Astrocyte (in vitro differentiated cells and primary cell): ENCODE measurements around the gene GJA9. TPM values are rescaled to one million over a fixed set of nuclear protein-coding genes. Genes with fewer than 3 reads are reported as not detected.
A peak's percentile ranks its signal among the peaks of the same experiment; 100 is the strongest.

Experiments
- DNase-seq: peaks from one replicate; pipeline ENCODE4 v3.0.0-alpha.2; 2010; ENCODE audit warnings: low read depth
- FAIRE-seq: peaks from 2 replicates; lab custom pipeline; 2011; peaks lifted over from hg19 to GRCh38; lab: Jason Lieb, UNC
- H2AFZ ChIP-seq: 2 replicates; pipeline ENCODE4 v1.6.0; 2012; ENCODE audit warnings: low read depth, low read length, inconsistent platforms
- H3K27ac ChIP-seq: 2 replicates; pipeline ENCODE4 v1.5.1; 2011; ENCODE audit warnings: low read depth, low read length, inconsistent platforms
- H3K27me3 ChIP-seq: 2 replicates; pipeline ENCODE4 v1.6.0; 2011; ENCODE audit warnings: low read length, inconsistent platforms; ENCODE audit not compliant: insufficient read depth
- H3K36me3 ChIP-seq: 2 replicates; pipeline ENCODE4 v1.5.1; 2011; ENCODE audit warnings: low read length, inconsistent platforms; ENCODE audit not compliant: insufficient read depth
- H3K4me1 ChIP-seq: 2 replicates; pipeline ENCODE4 v1.5.1; 2011; ENCODE audit warnings: low read length, inconsistent platforms; ENCODE audit not compliant: insufficient read depth
- H3K4me2 ChIP-seq: 2 replicates; pipeline ENCODE4 v1.6.0; 2012; ENCODE audit warnings: low read length, inconsistent platforms
- H3K4me3 ChIP-seq: 2 replicates; pipeline ENCODE4 v1.5.1; 2011; ENCODE audit warnings: low read depth, mild to moderate bottlenecking, low read length, inconsistent platforms; ENCODE audit not compliant: insufficient read depth
- H3K79me2 ChIP-seq: 2 replicates; pipeline ENCODE4 v1.6.0; 2012; ENCODE audit warnings: mild to moderate bottlenecking, low read length, inconsistent platforms; ENCODE audit not compliant: insufficient read depth
- H3K9ac ChIP-seq: 2 replicates; pipeline ENCODE4 v1.6.0; 2012; ENCODE audit warnings: mild to moderate bottlenecking, low read length, inconsistent platforms
- H3K9me3 ChIP-seq: 2 replicates; pipeline ENCODE4 v1.5.1; 2012; ENCODE audit warnings: low read depth, mild to moderate bottlenecking, low read length, inconsistent platforms; ENCODE audit not compliant: insufficient read depth
- H4K20me1 ChIP-seq: 2 replicates; pipeline ENCODE4 v1.6.0; 2012; ENCODE audit warnings: low read length, inconsistent platforms; ENCODE audit not compliant: insufficient read depth
- H3K27ac Mint-ChIP-seq: one replicate; pipeline ENCODE4 v1.8.0; 2021; ENCODE audit warnings: mild to moderate bottlenecking, mixed read lengths; ENCODE audit not compliant: unreplicated experiment
- H3K27me3 Mint-ChIP-seq: one replicate; pipeline ENCODE4 v1.8.0; 2021; ENCODE audit warnings: low read depth, mixed read lengths; ENCODE audit not compliant: unreplicated experiment
- H3K36me3 Mint-ChIP-seq: one replicate; pipeline ENCODE4 v1.8.0; 2021; ENCODE audit warnings: low read depth, mixed read lengths; ENCODE audit not compliant: unreplicated experiment
- H3K4me1 Mint-ChIP-seq: one replicate; pipeline ENCODE4 v1.8.0; 2021; ENCODE audit warnings: low read depth, mixed read lengths; ENCODE audit not compliant: unreplicated experiment
- H3K4me3 Mint-ChIP-seq: one replicate; pipeline ENCODE4 v1.8.0; 2021; ENCODE audit warnings: mild to moderate bottlenecking, moderate library complexity, mixed read lengths; ENCODE audit not compliant: unreplicated experiment
- H3K9me3 Mint-ChIP-seq: one replicate; pipeline ENCODE4 v1.8.0; 2021; ENCODE audit warnings: mild to moderate bottlenecking, mixed read lengths; ENCODE audit not compliant: unreplicated experiment
- EZH2 ChIP-seq: IDR thresholded peaks from 2 replicates; pipeline ENCODE4 v1.6.1; 2012; ENCODE audit warnings: mild to moderate bottlenecking, low read length, inconsistent platforms; ENCODE audit not compliant: insufficient read depth
- total RNA-seq: library from RNA; stranded (reverse); gene quantifications from 2 replicates; pipeline ENCODE4 v1.2.1, GENCODE V29; 2021
- TF ChIP-seq, protein P1 (sequence below): IDR thresholded peaks from 2 replicates; pipeline ENCODE4 v1.5.1; 2011; ENCODE audit warnings: low read depth, mild to moderate bottlenecking, inconsistent platforms, low read length, moderate library complexity; ENCODE audit not compliant: insufficient read depth

GJA9 gene
- total RNA-seq, 1 donor from 2014 or later: not detected

DNA sequence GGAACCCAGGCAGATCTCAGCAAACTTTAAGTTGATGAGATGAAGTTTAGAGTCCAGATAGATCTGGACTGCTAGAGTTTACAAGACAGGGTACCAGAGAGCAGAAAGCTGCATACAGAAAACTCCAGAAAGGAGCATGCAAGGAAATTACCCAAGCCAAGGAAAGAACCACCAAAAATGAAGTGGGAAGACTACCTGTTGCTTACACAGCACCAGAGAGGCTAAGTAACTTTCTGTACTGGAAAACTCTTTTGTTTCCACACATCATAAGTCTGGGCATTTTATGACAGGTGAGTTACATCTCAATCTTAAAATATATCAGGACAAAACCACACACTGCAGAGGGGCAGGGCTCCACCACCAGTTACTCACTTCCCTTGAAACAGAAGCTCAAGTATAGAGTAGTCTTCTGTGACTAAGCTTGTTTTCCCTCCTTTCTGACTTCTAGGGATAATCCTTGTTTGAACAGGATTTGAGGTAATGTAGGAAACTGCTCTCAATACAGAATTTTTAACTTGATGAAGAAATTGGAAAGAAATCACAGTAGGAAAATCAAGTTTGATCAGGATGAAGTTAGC is 17.4 kb upstream of the GJA9 start:
- Mint-ChIP-seq H3K9me3 (peaks cover 2% of the 10 kb centered on the region), H3K27ac (no peak overlapping the region), H3K4me1 (peaks cover 4% of the 10 kb centered on the region), H3K4me3 (no peak overlapping the region), H3K27me3 (no peaks in the 10 kb centered on the region), H3K36me3 (no peaks in the 10 kb centered on the region)
- no peaks in the 10 kb centered on the region for H4K20me1 ChIP-seq
- H3K4me1 ChIP-seq: peaks cover 3% of the 10 kb centered on the region
- no peaks in the 10 kb centered on the region for H3K36me3 ChIP-seq
- no peaks in the 10 kb centered on the region for H3K9me3 ChIP-seq
- TF ChIP-seq EZH2: no peak
- TF ChIP-seq, protein P1, sequence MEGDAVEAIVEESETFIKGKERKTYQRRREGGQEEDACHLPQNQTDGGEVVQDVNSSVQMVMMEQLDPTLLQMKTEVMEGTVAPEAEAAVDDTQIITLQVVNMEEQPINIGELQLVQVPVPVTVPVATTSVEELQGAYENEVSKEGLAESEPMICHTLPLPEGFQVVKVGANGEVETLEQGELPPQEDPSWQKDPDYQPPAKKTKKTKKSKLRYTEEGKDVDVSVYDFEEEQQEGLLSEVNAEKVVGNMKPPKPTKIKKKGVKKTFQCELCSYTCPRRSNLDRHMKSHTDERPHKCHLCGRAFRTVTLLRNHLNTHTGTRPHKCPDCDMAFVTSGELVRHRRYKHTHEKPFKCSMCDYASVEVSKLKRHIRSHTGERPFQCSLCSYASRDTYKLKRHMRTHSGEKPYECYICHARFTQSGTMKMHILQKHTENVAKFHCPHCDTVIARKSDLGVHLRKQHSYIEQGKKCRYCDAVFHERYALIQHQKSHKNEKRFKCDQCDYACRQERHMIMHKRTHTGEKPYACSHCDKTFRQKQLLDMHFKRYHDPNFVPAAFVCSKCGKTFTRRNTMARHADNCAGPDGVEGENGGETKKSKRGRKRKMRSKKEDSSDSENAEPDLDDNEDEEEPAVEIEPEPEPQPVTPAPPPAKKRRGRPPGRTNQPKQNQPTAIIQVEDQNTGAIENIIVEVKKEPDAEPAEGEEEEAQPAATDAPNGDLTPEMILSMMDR: no peak
- no peak overlapping the region for H3K27ac ChIP-seq
- H3K27me3 ChIP-seq: no peaks in the 10 kb centered on the region
- no peak overlapping the region for H3K4me2 ChIP-seq
- DNase-seq: peak; percentile 16
- H3K9ac ChIP-seq: no peak overlapping the region
- peak; percentile 63 for FAIRE-seq
- H3K79me2 ChIP-seq: no peaks in the 10 kb centered on the region
- no peak overlapping the region for H3K4me3 ChIP-seq
- H2AFZ ChIP-seq: no peak overlapping the region

DNA sequence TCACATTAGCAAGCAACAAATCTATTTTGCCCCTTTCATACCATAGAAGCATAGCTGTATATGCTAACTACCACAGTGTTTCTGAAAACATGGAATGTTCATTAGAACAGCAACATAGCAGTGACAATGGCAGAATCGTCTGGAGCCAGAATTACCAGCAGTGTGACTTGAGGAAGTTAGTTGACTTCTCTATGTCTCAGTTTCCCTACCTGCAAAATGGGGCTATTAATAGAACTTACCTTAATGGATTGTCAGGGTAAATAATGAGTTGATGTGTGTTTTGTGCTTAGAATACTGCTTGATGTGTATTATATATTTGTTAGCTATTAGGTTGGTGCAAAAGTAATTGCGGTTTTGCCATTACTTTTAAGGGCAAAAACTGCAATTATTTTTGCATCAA is 14.8 kb upstream of the GJA9 start:
- Histone ChIP-seq H2AFZ (no peak overlapping the region), H3K4me3 (no peak overlapping the region), H3K4me2 (no peak overlapping the region), H3K9ac (no peak overlapping the region), H3K4me1 (peaks cover 3% of the 10 kb centered on the region), H3K36me3 (no peaks in the 10 kb centered on the region), H3K27me3 (no peaks in the 10 kb centered on the region), H3K27ac (no peak overlapping the region), H3K9me3 (no peaks in the 10 kb centered on the region), H3K79me2 (no peaks in the 10 kb centered on the region), H4K20me1 (no peaks in the 10 kb centered on the region)
- Mint-ChIP-seq H3K27me3 (no peaks in the 10 kb centered on the region), H3K27ac (no peak overlapping the region), H3K36me3 (no peaks in the 10 kb centered on the region), H3K4me1 (peaks cover 12% of the 10 kb centered on the region), H3K9me3 (peaks cover 2% of the 10 kb centered on the region), H3K4me3 (no peak overlapping the region)
- DNase-seq: no peak
- no peak for TF ChIP-seq EZH2
- TF ChIP-seq, protein P1: no peak
- no peak for FAIRE-seq

DNA sequence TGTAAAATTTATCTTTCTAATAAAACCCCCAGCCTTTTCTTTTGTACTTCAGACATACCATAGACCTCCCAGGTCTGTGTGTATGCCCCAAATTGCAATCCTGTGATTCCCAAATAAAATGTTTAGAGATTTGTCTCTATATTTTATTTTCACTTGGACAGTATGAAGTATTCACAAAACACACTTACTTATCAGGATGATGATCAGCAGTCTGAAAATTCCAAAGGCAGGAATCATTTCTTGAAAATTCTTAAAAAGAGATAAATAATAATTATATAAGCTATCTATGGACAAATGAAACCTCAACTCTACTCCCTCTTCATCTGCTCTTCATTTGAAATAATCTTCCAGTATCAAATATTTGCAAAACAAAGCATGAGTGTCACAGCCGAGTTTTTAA is 11.6 kb upstream of the GJA9 start:
- H3K27me3 Mint-ChIP-seq: no peaks in the 10 kb centered on the region
- Histone ChIP-seq H2AFZ (no peak overlapping the region), H4K20me1 (no peaks in the 10 kb centered on the region), H3K36me3 (no peaks in the 10 kb centered on the region), H3K4me3 (no peak overlapping the region), H3K9me3 (no peaks in the 10 kb centered on the region), H3K27me3 (no peaks in the 10 kb centered on the region), H3K4me2 (no peak overlapping the region), H3K4me1 (no peaks in the 10 kb centered on the region), H3K9ac (no peak overlapping the region), H3K27ac (no peak overlapping the region), H3K79me2 (no peaks in the 10 kb centered on the region)
- H3K4me1 Mint-ChIP-seq: peaks cover 8% of the 10 kb centered on the region
- H3K9me3 Mint-ChIP-seq: peaks cover 2% of the 10 kb centered on the region
- peaks cover 3% of the 10 kb centered on the region for H3K36me3 Mint-ChIP-seq
- no peak overlapping the region for H3K4me3 Mint-ChIP-seq
- FAIRE-seq (no peak), DNase-seq (no peak)
- TF ChIP-seq EZH2: no peak
- TF ChIP-seq, protein P1: no peak
- H3K27ac Mint-ChIP-seq: no peak overlapping the region
